LHCN-M2 (cell line): ENCODE results near the gene OR4D2. TPM values are rescaled to one million over a fixed set of nuclear protein-coding genes. Genes with fewer than 3 reads are reported as not detected.
A peak's percentile ranks its signal among the peaks of the same experiment; 100 is the strongest.

Source experiments
- DNase-seq: peaks from one replicate; pipeline ENCODE4 v3.0.0-alpha.2; 2012; ENCODE audit warnings: low read depth
- total RNA-seq: library from RNA; depleted of rRNA; stranded (reverse); fragments of >200 nt; gene quantifications from 2 replicates; pipeline ENCODE4 v1.2.3, GENCODE V29; 2014

OR4D2 gene
- total RNA-seq, 1 experiment from 2014 or later: not detected

- DNase-seq: peak; percentile 31
Measured at GRCh38 chr17:58172369-58173071, 5.7 kb downstream of the OR4D2 start.

- DNase-seq: no peak
Measured at GRCh38 chr17:58174871-58175270, 8.1 kb downstream of the OR4D2 start.

DNA sequence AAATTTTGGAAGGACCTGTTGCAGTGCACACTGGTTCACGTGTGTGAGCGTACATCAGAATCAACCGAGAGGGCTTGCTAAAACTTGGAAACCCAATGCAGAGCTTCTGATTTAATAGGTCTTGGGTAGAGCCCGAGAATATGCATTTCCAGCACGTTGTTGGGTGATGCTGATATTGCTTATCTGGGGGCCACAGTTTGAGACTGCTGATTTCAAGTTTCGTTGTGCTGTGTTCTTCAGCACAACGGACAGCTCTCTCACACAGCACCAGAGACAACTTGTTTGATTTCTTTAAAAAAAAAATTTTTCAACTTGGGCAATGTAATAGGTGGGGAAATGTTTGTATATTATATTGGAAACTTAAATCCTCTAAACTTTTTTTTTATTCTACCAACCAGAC, 9.4 kb downstream of the OR4D2 start:
- DNase-seq: peak; percentile 13

DNA sequence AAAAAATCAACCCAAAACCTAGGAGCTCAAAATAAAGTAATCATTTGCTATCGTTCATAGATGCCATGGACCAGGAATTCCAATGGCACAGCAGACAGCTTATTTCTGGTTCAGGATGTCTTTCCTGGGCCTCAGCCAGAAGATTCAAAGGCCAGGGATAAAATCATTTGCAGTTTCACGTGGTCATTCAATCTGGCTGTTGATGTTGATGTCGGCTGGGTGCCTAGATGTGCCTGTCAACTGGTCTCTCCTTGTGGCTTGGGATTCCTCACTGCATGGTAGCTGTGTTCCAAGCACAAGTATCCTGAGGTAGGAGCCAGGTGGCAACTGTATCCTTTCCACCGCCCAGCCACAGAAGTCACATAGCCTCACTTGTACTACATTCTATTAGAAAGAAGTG, 15.0 kb downstream of the OR4D2 start:
- no peak for DNase-seq

- no peak for DNase-seq
Measured at GRCh38 chr17:58183514-58183913, 16.7 kb downstream of the OR4D2 start.

GRCh38 chr17:58184308-58184985, 17.7 kb downstream of the OR4D2 start:
- DNase-seq: peak; percentile 26

DNA sequence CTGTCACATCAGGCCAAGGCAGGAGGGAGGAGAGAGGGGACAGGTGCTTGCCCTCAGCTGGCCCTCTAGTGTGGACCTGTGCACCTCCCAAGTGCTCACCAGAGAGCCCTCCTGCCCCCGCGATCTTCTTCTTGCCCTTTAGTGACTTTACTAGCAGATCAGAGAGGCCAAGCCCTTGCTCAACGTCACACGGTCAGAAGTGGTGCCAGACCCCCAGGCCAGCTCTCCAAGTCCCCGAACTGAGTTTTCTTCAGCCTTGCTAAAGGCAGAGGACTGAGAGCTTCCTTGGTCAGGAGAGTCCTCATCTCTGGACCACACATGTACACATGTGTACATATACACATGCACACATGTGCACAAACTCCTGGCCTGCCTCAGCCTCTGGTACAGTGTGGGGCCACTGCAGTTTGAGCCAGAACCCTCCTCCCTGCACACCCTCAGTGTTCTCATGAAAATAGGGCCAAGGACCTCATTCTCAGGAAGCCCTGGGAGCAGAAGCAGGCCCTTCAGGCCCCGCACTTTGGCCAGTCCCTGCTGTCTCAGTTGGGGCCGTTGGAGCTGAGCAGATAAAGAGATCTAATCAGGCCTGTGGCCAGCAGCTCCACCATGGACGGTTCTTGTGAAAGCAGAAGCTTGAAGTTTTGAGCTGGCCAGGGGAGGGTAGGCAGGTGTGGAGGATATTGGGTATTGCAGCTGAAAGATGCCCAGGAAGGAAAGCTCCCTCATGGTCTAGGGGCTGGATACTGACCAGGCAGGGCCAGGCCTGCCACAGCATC, 18.4 kb downstream of the OR4D2 start:
- no peak for DNase-seq

DNA sequence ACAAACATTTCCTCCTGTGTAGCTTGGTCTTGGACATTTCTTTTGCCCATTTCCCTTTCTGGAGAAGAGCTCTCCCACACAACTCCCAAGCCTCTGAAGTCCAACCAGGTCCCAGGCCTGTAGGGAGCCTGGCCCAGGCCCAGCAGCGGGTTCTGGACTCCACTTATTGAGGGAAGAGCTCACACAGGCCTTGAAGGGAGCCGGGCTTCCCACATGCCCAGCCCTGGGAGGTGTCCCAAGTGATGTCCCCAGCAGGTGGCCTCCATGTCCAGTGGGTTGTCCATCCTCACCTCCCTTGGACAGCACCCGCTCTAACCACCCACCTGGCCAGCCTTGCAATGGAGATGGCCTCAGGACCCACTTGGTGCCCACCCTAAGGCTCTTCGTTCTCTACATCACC, 19.8 kb downstream of the OR4D2 start:
- DNase-seq: no peak

- DNase-seq: no peak
Measured at GRCh38 chr17:58187063-58187462, 20.3 kb downstream of the OR4D2 start.

DNA sequence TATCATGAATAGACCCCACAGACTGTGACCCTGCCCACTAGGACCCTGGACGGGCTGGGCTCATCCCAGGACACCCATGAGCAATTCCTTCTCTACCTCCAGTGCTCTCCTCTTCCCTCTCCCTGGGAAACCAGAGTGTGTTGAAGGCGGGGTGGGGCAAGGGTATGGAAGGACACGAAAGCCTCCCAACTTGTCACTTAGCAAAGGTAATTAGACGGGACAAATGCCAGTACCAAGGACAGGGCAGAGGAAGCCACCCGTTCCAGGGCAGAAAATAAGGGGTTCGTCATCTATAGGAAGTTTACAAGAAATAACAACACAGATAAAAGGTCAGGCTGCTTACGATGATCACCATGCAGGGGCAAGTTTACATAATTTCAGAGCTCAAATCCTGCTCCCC, 20.9 kb downstream of the OR4D2 start:
- DNase-seq: no peak

- peak; percentile 83 for DNase-seq
Measured at GRCh38 chr17:58189436-58190146, 22.8 kb downstream of the OR4D2 start.

- DNase-seq: no peak
Measured at GRCh38 chr17:58191241-58191896, 24.6 kb downstream of the OR4D2 start.

DNA sequence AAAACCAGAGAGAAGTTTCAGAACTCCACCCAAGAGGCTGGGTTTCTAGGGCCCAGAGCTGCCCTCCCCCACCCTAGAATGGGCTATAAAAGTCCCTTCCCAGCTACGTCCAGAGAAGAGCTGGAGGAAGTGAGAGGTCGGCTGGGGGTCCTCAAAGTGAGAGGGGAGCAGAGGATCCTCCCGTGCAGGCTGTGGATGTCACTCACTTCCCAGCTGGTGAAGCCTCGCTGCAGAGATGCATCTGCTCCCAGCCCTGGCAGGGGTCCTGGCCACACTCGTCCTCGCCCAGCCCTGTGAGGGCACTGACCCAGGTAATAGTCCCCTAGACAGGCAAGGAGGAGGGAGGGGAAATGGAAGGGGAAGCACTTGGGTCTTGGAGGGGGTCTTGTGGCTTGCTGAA, 25.8 kb downstream of the OR4D2 start, which contains the start of gene EPX:
Gene EPX, plus strand, starts transcription at position 115 of the 400 bp plus-strand sequence. Its CDS starts 121 bp downstream, at position 236.
- DNase-seq: no peak

GRCh38 chr17:58193641-58194255, 27.0 kb downstream of the OR4D2 start:
- DNase-seq: no peak

DNA sequence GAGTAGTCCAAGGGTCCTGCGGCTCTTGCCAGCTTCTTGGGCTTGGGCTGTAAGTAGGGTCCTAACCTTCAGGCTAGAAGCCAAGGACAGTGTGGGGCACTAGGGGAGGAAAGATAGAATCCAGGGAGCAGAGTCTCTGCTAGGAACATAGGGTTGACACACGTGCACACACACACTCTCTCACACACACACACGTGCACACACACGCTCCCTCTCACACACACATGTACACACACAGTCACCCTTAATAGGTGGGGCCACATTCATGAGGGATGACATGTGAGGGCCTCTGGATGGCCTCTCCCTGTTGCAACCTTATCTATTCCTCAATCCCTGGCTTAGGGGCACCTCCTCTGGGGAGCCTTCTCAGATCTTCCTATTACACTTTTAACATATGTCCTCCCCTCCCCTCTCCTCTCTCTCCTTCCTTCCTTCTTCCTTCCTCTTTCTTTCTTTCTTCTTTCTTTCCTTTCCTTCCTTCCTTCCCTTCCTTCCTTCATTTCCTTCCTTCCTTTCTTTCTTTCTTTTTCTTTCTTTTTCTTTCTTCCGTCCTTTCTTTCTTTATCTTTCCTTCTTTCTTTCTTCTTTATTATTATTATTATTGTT, 28.8 kb downstream of the OR4D2 start:
- DNase-seq: no peak

GRCh38 chr17:58196610-58197009, 29.8 kb downstream of the OR4D2 start:
- no peak for DNase-seq

- DNase-seq: peak; percentile 57
Measured at GRCh38 chr17:58200024-58200633, 33.3 kb downstream of the OR4D2 start.

DNA sequence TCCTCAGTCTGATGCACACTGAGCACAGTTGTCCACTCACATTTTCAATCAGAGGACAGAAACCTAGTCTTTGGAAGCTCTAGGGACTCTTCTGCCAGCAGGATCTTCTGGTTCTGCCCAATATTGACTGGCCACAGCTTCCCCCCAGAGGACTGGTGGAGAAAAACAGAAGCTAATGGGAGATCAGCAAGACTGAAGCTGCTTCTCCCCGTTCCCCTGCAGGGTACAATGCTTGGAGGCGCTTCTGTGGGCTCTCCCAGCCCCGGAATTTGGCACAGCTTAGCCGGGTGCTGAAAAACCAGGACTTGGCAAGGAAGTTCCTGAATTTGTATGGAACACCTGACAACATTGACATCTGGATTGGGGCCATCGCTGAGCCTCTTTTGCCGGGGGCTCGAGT, 36.1 kb downstream of the OR4D2 start:
- no peak for DNase-seq

DNA sequence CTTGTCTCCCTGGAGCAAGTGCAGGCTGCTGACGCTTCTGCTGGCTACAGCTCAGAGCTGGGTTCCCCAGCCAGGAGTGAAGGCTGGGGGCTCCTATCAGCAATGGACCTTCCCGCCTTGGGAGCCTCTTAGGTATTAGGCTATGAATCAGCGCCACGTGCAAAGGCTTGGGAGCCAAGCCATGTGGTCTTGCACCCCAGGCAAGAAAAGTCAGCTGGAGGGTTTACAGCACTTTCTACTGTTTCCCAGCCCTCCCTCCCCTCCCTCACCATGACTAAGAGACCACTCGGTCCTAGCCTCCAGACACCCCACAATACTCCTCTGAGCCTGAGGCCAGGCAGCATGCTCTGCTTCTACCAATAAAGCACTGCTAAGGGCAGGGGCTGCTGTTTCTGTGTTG, 38.0 kb downstream of the OR4D2 start:
- no peak for DNase-seq

DNA sequence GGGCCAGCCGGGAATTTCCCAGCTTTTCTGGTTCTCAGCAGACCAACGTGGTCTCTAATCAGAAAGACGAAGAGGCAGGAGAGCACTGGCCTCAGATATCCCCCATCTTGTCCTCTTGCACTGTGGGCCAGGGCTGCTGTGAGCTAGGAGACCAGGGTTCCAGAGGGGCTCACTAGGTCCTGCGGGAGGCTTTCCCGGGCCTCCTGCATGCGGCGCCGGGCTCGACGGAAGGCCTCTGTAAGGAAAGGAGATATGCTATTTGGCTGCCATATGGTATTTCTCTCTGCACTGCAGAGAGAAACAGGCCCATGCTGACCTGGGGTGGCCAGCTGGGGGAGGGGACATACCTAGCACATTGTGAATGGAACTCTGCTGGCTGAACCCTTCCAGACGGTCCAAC, 39.2 kb downstream of the OR4D2 start:
- DNase-seq: no peak
